GM19467 (cell line): ENCODE results near the gene INVS.
A peak's percentile ranks its signal among the peaks of the same experiment; 100 is the strongest.
"Not testable (repeated sequence)": the region's sequence is repeated elsewhere in the genome, so short reads cannot be mapped to it uniquely, and the experiment has no call there.

Experiments used
- ATAC-seq: cut with Tn5 transposase; IDR thresholded peaks from one replicate; pipeline ENCODE4 v1.9.1; 2021; ENCODE audit warnings: mild to moderate bottlenecking, moderate library complexity; ENCODE audit not compliant: unreplicated experiment

INVS gene

GRCh38 chr9:100083448-100084127 is 15.5 kb upstream of the INVS start:
- peak; percentile 36 for ATAC-seq

- peak; percentile 45 for ATAC-seq
These were observed 15.0 kb upstream of the INVS start for GRCh38 chr9:100084128-100084453.

GRCh38 chr9:100084734-100085133 is 14.3 kb upstream of the INVS start:
- ATAC-seq, result peak; percentile 77

GRCh38 chr9:100086097-100086635 is 12.9 kb upstream of the INVS start:
- ATAC-seq, result no peak

- ATAC-seq, result no peak
These were observed 11.8 kb upstream of the INVS start for GRCh38 chr9:100087218-100087617.

GRCh38 chr9:100088202-100088601 is 10.8 kb upstream of the INVS start:
- no peak for ATAC-seq

GRCh38 chr9:100090880-100091279 is 8.2 kb upstream of the INVS start:
- no peak for ATAC-seq

- ATAC-seq, result no peak
These were observed 7.4 kb upstream of the INVS start for GRCh38 chr9:100091650-100092049.

- ATAC-seq, result no peak
These were observed 7.0 kb upstream of the INVS start for GRCh38 chr9:100092066-100092465.

- ATAC-seq, result not testable (repeated sequence)
These were observed 4.6 kb upstream of the INVS start for GRCh38 chr9:100094411-100094810.

GRCh38 chr9:100096378-100096916 is 2.6 kb upstream of the INVS start:
- no peak for ATAC-seq

GRCh38 chr9:100098046-100098886 is 777 bp upstream of the INVS start:
- ATAC-seq, result peak; percentile 7

- no peak for ATAC-seq
These were observed 639 bp downstream of the INVS start for GRCh38 chr9:100099722-100100042.

GRCh38 chr9:100100146-100100667 is 1.2 kb downstream of the INVS start:
- ATAC-seq, result no peak

- ATAC-seq, result no peak
These were observed 2.6 kb downstream of the INVS start for GRCh38 chr9:100101608-100102007.

GRCh38 chr9:100104314-100104713 is 5.3 kb downstream of the INVS start:
- ATAC-seq, result no peak

- ATAC-seq, result no peak
These were observed 6.8 kb downstream of the INVS start for GRCh38 chr9:100105861-100106260.

GRCh38 chr9:100106616-100107015 is 7.6 kb downstream of the INVS start:
- no peak for ATAC-seq

GRCh38 chr9:100108559-100108958 is 9.5 kb downstream of the INVS start:
- no peak for ATAC-seq

- ATAC-seq, result no peak
These were observed 12.2 kb downstream of the INVS start for GRCh38 chr9:100111235-100111634.

- no peak for ATAC-seq
These were observed 13.8 kb downstream of the INVS start for GRCh38 chr9:100112677-100113336.
